ENCODE data around the gene RANBP9. TPM values are rescaled to one million over a fixed set of nuclear protein-coding genes. Genes with fewer than 3 reads are reported as not detected.

RANBP9 gene
- total and polyA plus RNA-seq, 9 of the 15 experiments (the other 6 are each of a cell fraction or from before 2014, with no cell fraction given) = 27.5 to 130 (median 61.5) TPM

DNA sequence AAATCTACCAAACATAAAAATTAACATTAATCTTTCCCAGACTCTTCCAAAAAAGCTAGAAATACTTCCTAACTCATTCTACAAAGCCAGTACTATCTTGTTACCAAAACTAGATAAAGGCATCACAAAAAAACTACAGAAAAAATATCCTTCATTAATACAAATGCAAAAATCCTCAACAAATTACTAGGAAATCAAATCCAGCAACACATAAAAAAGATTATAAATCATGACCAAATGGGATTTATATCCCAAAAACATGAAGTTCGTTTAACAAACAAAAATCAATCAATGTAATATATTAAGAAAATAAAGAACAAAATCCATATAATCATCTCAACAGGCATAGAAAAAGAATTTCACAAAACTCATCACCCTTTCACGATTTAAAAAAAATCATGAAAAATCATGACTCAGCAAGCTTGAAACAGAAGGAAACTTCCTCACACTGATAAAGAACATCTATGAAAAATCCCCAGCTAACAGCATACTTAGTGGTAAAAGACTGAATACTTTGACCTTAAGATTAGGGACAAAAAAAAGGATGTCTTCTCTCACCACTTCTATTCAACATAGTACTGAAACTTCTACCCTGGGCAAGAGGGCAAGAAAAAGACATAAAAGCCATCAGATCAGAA is 43.2 kb downstream of the RANBP9 start (continued):
- TF ChIP-seq, protein P1, sequence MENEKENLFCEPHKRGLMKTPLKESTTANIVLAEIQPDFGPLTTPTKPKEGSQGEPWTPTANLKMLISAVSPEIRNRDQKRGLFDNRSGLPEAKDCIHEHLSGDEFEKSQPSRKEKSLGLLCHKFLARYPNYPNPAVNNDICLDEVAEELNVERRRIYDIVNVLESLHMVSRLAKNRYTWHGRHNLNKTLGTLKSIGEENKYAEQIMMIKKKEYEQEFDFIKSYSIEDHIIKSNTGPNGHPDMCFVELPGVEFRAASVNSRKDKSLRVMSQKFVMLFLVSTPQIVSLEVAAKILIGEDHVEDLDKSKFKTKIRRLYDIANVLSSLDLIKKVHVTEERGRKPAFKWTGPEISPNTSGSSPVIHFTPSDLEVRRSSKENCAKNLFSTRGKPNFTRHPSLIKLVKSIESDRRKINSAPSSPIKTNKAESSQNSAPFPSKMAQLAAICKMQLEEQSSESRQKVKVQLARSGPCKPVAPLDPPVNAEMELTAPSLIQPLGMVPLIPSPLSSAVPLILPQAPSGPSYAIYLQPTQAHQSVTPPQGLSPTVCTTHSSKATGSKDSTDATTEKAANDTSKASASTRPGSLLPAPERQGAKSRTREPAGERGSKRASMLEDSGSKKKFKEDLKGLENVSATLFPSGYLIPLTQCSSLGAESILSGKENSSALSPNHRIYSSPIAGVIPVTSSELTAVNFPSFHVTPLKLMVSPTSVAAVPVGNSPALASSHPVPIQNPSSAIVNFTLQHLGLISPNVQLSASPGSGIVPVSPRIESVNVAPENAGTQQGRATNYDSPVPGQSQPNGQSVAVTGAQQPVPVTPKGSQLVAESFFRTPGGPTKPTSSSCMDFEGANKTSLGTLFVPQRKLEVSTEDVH (IDR thresholded peaks at IDR 0.05; ENCODE audit: low read depth, partially characterized antibody) = peak; percentile 63
- TF ChIP-seq GATA2 (CRISPR knock-in tag; IDR thresholded peaks at IDR 0.05) (peak; percentile 42; the same call in 1 of the 2 replicates), CHD2 (IDR thresholded peaks at IDR 0.05; ENCODE audit: low read depth, low read length) (no peak), MTA1 (IDR thresholded peaks at IDR 0.05; ENCODE audit: borderline replicate concordance) (0 out of 2 replicates have a peak, but pooled peaks have one; percentile 20), XRCC3 (IDR thresholded peaks at IDR 0.05) (no peak), GATAD2B (IDR thresholded peaks at IDR 0.05; ENCODE audit: borderline replicate concordance) (peak; percentile 57; the same call in 1 of the 2 replicates), TSC22D4 (tag; IDR thresholded peaks at IDR 0.05) (no peak), RAD21 (CRISPR knock-in tag; conservative IDR thresholded peaks at IDR 0.05 in 1 of 2, IDR thresholded peaks at IDR 0.05 in 1 of 2) (peak in 1 of 2 experiments; percentile 22; a peak in 1 of 4 replicates), JUND (IDR thresholded peaks at IDR 0.05; ENCODE audit: borderline replicate concordance, low read depth, low read length) (peak; percentile 77; the same call in 1 of the 2 replicates), JUND (tag; IDR thresholded peaks at IDR 0.05; ENCODE audit: borderline replicate concordance, low read depth, low read length) (peak; percentile 43; the same call in 1 of the 3 replicates), L3MBTL2 (IDR thresholded peaks at IDR 0.05) (no peak), ARNT (IDR thresholded peaks at IDR 0.05) (peak; percentile 75 to 87; a peak in 2 of 4 replicates), RBM22 (IDR thresholded peaks at IDR 0.05; ENCODE audit: low read depth, low read length, poor library complexity, severe bottlenecking) (no peak), TAF7 (tag; IDR thresholded peaks at IDR 0.05) (no peak), TCF7L2 (IDR thresholded peaks at IDR 0.05; ENCODE audit: low read depth, low read length) (no peak), TRIM24 (IDR thresholded peaks at IDR 0.05) (peak; percentile 93), ZFPM2 (CRISPR knock-in tag; IDR thresholded peaks at IDR 0.05) (no peak), KLF16 (IDR thresholded peaks at IDR 0.05) (no peak), ARID3A (IDR thresholded peaks at IDR 0.05; ENCODE audit: borderline replicate concordance, low read depth, low read length) (peak; percentile 96), NRF1 (conservative IDR thresholded peaks at IDR 0.05 in 1 of 2, IDR thresholded peaks at IDR 0.05 in 1 of 2) (no peak), MYBL2 (IDR thresholded peaks at IDR 0.05; ENCODE audit: low read depth) (peak; percentile 62; the same call in 1 of the 2 replicates), MYBL2 (CRISPR knock-in tag; IDR thresholded peaks at IDR 0.05; ENCODE audit: borderline replicate concordance) (no peak), MEIS2 (IDR thresholded peaks at IDR 0.05; ENCODE audit: partially characterized antibody) (peak; percentile 70), NBN (IDR thresholded peaks at IDR 0.05; ENCODE audit: low read depth) (peak; percentile 90), ZNF347 (CRISPR knock-in tag; IDR thresholded peaks at IDR 0.05; ENCODE audit: low read depth) (no peak), WHSC1 (IDR thresholded peaks at IDR 0.05; ENCODE audit: low read length) (no peak)

All from K562 (cell line).